Measurements from ENCODE around the gene SYPL2. TPM values are rescaled to one million over a fixed set of nuclear protein-coding genes. Genes with fewer than 3 reads are reported as not detected.
"Not testable (repeated sequence)": the region's sequence is repeated elsewhere in the genome, so short reads cannot be mapped to it uniquely, and the experiment has no call there.

SYPL2 gene
- total RNA-seq, 6 experiments from 2014 or later, result 16.0 to 34.1 (median 18.5) TPM

GRCh38 chr1:109472779-109473178, 6.4 kb downstream of the SYPL2 start:
- no peak overlapping the region for H3K4me3 Mint-ChIP-seq
- H3K36me3 Mint-ChIP-seq (ENCODE audit: low read depth), result peaks cover 6% of the 10 kb centered on the region; the same call in 1 of the 2 replicates
- no peak overlapping the region for H3K27ac Mint-ChIP-seq
- no peak for TF ChIP-seq CTCF (IDR thresholded peaks at IDR 0.05)
- H3K4me1 Mint-ChIP-seq (ENCODE audit: low read depth), result peaks cover 8% of the 10 kb centered on the region; the same call in 1 of the 2 replicates
- no peaks in the 10 kb centered on the region; the same call in none of the 2 replicates for H3K27me3 Mint-ChIP-seq (ENCODE audit: insufficient read depth)
- H3K9me3 Mint-ChIP-seq, result no peaks in the 10 kb centered on the region
- DNase-seq, result no peak

GRCh38 chr1:109473284-109474057, 7.1 kb downstream of the SYPL2 start:
- DNase-seq; H3K27ac Mint-ChIP-seq; H3K4me1 Mint-ChIP-seq (ENCODE audit: low read depth); H3K9me3 Mint-ChIP-seq; H3K4me3 Mint-ChIP-seq; H3K36me3 Mint-ChIP-seq (ENCODE audit: low read depth); H3K27me3 Mint-ChIP-seq (ENCODE audit: insufficient read depth): not testable (repeated sequence)

- Mint-ChIP-seq H3K9me3 (no peaks in the 10 kb centered on the region), H3K36me3 (ENCODE audit: low read depth) (peaks cover 9% of the 10 kb centered on the region; the same call in 1 of the 2 replicates), H3K4me3 (no peak overlapping the region), H3K27me3 (ENCODE audit: insufficient read depth) (peaks cover 3% of the 10 kb centered on the region), H3K27ac (no peak overlapping the region), H3K4me1 (ENCODE audit: low read depth) (no peaks in the 10 kb centered on the region; the same call in 1 of the 2 replicates)
- no peak for TF ChIP-seq CTCF (IDR thresholded peaks at IDR 0.05)
- no peak for DNase-seq
These were observed 8.4 kb downstream of the SYPL2 start for GRCh38 chr1:109474697-109475096.

- TF ChIP-seq CTCF (IDR thresholded peaks at IDR 0.05), result no peak
- Mint-ChIP-seq H3K9me3 (no peaks in the 10 kb centered on the region), H3K27me3 (ENCODE audit: insufficient read depth) (peaks cover 3% of the 10 kb centered on the region), H3K4me3 (no peak overlapping the region), H3K4me1 (ENCODE audit: low read depth) (no peaks in the 10 kb centered on the region; the same call in 1 of the 2 replicates), H3K36me3 (ENCODE audit: low read depth) (peaks cover 14% of the 10 kb centered on the region; the same call in 1 of the 2 replicates), H3K27ac (no peak overlapping the region)
- no peak for DNase-seq
These were observed 8.9 kb downstream of the SYPL2 start for GRCh38 chr1:109475261-109475660.

GRCh38 chr1:109476825-109477224, 10.5 kb downstream of the SYPL2 start:
- no peak for DNase-seq
- Mint-ChIP-seq H3K4me3 (no peak overlapping the region), H3K4me1 (ENCODE audit: low read depth) (no peaks in the 10 kb centered on the region), H3K27me3 (ENCODE audit: insufficient read depth) (peaks cover 3% of the 10 kb centered on the region), H3K27ac (no peak overlapping the region), H3K9me3 (no peaks in the 10 kb centered on the region), H3K36me3 (ENCODE audit: low read depth) (peaks cover 20% of the 10 kb centered on the region; the same call in 1 of the 2 replicates)
- no peak for TF ChIP-seq CTCF (IDR thresholded peaks at IDR 0.05)

- TF ChIP-seq CTCF (IDR thresholded peaks at IDR 0.05), result no peak
- Mint-ChIP-seq H3K27me3 (ENCODE audit: insufficient read depth) (peaks cover 5% of the 10 kb centered on the region), H3K36me3 (ENCODE audit: low read depth) (peaks cover 20% of the 10 kb centered on the region; the same call in 1 of the 2 replicates)
These were observed 11.5 kb downstream of the SYPL2 start for GRCh38 chr1:109477821-109478220.

More at GRCh38 chr1:109477821-109478220, 11.5 kb downstream of the SYPL2 start:
- Mint-ChIP-seq H3K27ac (no peak overlapping the region), H3K4me1 (ENCODE audit: low read depth) (peaks cover 3% of the 10 kb centered on the region), H3K9me3 (no peaks in the 10 kb centered on the region), H3K4me3 (no peak overlapping the region)
- no peak for DNase-seq

All from HFFc6 (cell line).